Stimulated activated CD8-positive, alpha-beta memory T cell treated with anti-CD3 and anti-CD28 coated beads, Interleukin-15, amount 100 ng/mL, for 1 hour (primary cell): Measurements from ENCODE around the gene FLNB.

Experiments
- DNase-seq: peaks from one replicate; pipeline ENCODE4 v3.0.0-alpha.2; 2020; ENCODE audit warnings: low read depth

The FLNB gene

DNA sequence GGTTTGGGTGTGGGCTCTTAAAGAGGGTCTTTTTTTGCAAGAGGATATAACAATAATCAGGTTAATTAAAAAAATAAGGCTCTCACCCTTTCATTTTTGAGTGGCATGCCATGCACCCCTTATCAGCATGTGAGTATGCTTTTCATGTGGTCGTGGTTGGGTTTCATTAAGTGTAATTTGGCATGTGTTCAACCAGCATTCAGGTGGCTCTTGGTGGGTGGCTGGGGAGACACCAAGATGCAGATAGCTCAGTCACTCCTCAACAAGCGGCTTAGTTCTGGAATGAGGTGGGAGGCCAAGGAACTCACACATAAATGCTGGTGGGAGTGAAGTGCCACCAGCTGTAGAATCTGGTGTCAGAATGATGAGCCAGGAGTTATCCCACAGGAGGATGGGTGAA lies 66.8 kb downstream of the FLNB start:
- no peak for DNase-seq

DNA sequence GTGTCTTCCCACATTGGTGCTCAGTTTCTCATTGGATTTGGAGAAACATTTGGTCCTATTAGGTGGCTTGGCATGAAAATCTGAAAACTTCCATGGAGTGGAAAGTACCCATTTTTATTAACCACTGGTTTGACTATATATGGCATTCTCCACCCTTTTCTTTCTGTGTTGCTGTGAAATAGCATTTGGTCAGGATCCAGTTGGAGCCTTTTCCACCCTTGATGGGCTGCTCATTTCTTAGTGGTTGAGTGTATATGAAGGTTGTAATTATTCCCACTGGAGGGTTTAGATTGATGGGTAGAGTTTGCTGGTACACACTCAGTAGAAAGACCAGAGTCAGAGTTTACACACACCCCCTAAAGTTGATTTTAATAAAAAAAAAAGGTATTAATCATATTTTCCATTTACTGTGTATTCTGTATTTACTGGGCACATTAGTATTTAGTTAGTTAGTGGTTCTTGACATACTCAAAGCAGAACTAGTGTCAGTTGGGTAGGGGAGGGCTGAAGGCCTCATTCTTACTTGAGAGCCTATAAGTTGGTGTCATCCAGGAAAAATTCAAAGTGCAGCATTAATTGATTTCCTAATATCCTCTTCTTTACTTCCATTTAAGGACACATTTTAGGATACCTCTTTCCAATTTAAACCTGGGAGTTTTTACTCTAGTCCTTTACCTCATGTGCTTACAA lies 69.5 kb downstream of the FLNB start:
- DNase-seq = no peak

DNA sequence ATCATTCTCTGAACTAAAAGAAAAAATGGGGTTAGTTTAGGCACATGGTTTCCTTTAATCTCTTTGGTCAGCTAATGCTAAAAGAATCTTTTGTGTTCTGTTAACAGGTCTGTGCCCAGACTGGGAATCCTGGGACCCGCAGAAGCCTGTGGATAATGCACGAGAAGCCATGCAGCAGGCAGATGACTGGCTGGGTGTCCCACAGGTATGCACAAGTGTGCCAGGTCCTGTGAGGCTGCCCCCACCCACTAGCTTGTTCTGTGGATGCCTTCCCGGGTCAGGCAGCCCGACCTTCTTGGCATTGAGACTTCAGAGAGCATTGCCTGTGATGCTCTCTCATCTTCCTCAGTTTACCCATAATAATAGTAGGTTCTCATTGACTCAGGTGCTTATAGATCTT lies 70.4 kb downstream of the FLNB start:
- no peak for DNase-seq

DNA sequence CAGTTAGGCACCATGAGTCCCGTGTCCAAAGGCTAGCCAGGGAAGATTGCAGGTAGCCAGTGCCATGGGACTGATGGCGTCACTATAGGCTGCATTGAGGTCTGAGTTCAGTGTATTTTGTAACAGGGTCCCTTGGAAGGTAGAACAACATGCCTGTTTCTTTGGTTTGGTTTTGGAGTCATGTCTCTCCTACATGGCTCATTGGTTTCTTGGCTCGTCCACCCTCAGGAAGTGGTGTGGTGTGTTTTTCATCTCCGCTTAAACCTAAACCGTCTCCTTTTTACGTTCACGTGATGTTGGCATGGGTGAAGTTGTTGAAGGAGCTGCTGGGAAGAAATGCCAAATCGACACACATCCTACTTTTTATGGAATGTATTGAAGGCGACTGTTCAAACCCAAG lies 71.6 kb downstream of the FLNB start:
- DNase-seq = no peak

DNA sequence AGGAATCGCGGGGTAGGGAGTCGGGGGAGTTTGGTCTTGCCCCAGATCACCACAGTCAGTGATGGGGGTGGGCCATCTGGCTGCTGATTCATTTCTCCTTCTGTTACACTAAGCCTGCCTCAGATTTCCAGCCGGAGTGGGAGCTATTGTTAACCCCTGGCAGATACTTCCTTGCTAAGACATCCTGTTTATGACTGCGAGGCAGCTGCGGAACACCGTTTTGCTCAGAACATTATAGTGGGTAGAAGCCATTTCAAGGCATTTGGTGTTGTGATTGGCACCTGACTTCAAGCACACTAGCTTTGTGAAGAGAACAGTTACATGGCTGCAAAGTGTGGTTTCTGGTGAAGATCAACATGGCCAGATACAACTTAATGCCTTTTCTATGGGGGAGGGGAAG lies 73.8 kb downstream of the FLNB start:
- no peak for DNase-seq

DNA sequence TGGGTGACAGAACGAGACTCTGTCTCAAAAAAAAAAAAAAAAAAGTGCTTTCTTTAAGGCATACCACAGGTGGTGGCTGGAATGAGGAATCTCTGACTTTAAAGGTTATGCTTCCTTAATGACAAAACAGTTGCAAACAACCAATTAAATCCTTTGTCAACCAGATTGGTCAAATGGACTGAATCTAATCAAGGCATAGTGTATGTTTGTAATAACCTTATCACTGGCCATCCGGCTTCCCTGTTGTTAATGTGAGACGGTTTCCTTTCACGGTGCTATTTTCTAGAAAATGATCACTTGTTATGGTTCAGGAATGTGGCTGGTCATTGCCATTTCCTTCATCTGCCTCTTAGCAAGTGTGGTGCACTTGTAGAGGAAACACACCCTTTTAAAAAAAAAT lies 75.9 kb downstream of the FLNB start:
- DNase-seq = no peak

DNA sequence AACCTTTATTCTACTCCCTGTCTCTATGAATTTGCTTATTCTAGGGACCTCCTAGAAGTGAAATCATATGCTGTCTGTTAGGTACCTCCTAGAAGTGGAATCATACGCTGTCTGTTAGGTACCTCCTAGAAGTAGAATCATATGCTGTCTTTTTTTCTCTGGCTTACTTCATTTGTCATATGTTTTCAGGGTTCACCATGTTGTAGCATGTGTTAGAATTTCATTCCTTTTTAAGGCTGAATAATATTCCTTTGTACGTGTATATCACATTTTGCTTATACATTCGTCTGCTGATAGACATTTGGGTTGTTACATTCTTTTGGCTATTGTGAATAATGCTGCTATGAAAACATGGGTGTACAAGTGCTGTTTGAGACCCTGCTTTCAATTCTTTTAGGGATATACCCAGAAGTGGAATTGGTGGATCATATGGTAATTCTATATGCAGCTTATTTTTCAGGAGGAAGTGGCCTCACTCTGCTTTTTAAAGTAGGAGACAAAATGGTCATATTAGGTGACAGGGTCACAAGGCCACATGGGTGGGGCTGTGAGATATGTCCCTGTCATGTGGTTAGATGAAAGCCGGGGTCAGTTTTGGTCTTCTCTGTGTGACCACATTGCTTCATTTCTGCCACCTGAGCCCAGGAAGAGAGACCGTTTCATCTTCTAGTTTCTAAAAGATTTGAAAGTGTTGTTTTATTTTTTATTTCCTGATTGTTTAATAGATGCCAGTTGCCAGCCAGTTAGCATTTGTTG lies 76.7 kb downstream of the FLNB start:
- DNase-seq = no peak

DNA sequence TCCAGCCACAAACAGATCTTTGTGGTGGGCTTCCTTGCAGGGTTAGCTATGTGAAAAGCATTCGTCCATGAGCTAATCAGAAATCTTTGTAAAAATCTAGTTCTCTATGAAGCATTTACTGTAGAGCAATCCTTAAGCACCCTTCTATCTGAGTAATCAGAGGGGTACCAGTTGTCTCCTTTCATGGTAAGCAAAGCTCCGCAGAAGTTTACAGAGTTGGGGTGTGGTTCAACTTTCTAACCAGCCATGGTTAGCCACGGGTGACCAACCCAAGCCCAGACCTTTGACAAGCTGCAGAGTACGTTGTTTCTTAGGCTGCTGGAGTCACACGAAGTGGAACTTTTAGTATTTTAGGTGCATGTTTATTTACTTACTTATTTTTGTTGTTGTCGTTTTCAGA lies 77.4 kb downstream of the FLNB start:
- DNase-seq = no peak

DNA sequence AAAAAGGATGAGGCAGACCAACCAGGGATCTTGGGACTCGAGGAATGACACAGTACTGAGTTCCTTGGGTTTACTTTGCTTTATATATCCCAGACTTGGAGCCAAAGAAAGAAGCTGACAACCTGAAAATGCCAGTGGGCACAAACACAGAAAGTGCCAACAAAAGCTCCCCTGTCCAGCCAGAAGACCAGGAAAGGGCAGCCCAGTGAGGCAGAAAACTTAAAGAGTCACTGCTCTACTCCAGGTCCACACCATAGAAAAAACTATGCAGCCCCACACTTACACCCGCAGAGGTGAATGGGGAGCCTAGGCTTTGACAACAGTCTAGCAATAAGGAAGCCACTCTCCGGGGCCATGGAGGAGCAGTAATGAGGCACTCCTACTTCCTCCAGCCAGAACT lies 80.3 kb downstream of the FLNB start:
- no peak for DNase-seq

DNA sequence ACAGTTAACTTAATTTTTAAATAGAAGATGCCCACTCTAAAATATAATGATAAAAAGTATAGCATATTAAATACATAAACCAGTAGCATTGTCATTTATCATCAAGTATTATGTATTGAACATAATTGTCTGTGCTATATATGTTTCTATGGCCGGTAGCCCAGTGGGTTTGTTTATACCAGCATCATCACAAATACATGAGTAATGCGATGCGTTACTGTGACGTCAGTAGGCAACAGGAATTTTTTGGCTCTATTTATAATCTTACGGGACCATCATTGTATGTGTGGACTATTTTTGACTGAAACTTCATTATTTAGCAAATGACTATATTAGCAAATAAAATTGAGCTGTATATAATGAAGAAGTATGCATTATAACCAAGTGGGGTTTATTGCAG lies 82.1 kb downstream of the FLNB start:
- DNase-seq = no peak

DNA sequence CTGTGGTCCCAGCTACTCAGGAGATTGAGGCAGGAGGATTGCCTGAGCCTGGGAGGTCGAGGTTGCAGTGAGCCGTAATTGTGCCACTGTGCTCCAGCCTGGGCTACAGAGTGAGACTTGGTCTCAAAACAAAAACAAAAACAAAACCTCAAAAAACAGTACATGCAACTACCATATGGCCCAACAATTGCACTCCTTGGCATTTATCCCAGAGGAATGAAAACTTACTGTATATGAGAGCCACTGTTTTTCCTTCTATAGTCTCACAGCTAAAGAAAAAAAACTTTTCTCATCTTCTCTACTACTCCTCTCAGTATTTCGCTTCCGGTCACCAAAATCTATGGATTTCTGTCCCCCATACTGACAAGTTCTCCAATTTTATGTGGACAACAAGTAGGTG lies 84.3 kb downstream of the FLNB start:
- DNase-seq = no peak

DNA sequence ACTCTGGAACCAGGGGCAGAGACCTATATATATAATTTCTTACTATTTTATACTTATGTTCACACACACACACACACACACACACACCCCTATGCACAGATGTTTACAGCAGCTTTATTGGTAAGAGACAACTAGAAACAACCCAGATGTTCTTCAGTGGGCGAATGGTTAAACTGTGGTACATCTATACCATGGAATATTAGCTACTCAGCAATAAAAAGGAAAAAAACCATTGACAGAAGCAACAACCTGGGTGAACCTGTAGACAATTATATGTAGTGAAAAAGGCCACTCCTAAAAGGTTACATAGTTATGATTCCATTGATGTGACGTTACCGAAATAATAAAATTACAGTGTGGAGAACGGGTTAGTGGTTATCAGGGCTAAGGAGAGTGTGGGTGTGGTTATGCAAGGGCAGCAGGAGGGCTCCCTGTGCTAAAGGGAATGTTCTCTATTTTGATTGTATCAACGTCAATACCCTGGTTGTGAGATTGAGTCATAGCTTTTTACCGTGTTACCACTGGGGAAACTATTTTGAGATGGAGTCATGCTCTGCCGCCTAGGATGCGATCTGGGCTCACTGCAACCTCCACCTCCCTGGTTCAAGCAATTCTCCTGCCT lies 85.5 kb downstream of the FLNB start:
- no peak for DNase-seq

DNA sequence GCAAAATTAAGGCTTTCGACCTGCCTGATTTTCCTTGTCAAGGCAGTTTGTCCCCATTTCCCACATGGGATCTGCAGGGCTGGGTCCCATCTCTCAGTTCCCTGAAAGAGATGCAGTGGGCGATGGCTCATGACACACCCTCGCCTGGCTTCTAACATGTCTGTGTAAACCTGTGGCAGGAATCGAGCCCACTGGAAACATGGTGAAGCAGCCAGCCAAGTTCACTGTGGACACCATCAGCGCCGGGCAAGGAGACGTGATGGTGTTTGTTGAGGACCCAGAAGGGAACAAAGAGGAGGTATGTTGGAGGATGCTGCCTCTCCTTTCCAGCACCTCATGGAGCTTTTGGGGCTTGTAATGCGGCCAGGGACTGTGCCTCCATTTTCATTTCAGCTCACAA lies 86.4 kb downstream of the FLNB start:
- DNase-seq = no peak

DNA sequence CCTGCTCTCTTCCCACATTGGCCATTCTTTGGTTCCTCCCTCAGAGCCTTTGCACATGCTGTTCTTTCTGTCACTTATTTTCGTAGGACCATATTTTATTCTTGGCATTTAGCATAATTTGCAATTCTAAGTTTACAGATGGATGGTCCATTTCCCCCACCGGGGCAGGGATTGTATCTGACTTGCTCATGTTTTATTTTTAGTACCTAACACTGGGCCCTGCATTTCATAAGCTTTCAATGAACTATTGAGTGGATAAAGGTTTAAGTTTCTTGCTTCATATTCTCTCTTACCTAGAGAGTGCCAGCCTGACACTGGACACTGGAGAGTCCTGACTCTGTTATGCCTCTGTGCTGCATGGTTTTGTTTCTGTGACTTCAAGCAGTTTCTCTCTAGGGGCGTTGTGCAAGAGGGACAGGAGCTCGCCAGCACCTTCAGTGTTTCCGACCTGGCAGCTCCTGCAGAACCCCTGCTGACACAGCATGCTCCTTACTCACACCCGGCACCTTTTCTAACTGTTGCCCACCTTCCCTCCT lies 87.4 kb downstream of the FLNB start:
- no peak for DNase-seq

DNA sequence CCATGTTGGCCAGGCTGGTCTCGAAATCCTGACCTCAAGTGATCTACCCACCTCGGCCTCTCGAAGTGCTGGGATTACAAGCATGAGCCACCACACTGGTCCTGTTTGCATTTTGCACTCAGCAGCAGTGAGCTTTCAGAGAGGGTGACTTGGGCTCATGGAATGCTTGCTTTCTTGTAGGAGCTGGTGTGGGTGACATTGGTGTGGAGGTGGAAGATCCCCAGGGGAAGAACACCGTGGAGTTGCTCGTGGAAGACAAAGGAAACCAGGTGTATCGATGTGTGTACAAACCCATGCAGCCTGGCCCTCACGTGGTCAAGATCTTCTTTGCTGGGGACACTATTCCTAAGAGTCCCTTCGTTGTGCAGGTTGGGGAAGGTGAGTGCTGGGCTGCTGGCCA lies 90.3 kb downstream of the FLNB start:
- DNase-seq = no peak

DNA sequence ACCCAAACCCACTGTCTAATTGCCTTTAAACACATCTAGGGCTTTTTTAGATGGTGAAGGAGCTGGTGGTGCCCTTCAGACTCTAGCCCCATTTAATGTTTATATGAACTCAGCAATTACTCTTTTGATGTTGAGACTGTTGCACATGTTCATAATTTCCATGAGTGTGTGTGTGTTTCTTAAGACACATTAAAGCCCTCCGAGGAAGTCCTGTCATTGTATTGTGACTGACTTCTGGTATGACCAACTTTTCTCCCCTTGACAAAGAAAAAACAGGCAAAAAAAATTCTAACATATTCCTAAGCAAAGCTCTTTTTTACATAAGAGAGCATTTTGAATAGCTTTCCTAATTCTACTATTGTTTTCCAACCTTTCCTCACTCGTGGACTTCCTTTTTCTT lies 91.6 kb downstream of the FLNB start:
- no peak for DNase-seq

DNA sequence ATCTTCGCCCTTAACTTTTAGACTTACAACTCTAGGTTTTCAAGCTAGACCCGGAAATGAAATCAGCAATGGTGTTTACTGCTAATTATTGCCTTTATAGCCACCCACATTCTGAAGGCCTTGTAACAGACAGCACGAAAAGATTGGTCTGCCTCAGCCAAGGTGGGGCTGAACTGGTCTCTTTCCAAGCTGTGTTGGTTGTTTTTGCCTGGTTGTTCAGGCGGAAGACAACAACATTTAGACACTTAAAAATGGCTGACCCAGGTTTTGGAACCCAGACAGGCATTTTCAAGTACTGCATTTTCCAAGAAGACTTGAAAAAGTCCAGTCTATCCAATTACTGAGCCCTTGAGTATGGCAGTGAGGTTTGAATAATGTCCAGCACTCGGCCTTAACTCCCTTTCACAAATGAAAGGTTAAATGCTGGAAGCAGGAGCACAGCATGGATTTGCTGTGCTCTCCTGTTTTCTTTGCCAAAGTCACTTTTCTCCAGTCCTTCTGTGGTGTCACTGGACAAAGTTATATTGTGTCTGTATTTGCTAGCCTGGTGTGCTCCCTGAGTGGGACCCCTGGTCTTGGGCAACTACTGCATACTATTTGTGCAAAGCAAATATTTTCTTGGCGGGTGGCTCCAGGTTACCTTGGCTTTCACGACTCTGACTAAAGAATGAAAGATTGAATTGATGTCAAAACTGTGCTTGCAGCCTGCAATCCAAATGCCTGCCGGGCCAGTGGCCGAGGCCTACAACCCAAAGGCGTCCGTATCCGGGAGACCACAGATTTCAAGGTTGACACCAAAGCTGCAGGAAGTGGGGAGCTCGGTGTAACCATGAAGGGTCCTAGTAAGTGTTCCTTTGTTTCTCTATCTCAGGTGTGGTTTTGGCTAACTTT lies 93.5 kb downstream of the FLNB start:
- DNase-seq = no peak

DNA sequence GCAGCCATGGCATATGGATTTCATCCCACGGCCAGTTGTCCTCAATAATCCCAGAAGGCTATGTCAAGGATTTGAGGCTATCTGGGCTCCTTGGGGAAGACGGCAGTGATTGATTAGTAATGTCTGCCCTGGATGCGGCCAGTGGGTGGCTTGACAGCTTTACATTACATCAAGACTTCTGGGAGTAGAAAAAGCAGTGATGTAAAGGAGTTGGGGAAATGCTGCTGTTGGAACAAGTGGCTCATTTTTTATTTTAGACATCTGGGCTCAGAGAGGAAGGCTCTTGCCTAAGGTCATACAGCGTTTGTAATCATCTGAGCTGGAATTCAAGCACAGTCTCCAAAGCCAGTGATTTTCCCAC lies 94.1 kb downstream of the FLNB start:
- DNase-seq = no peak

DNA sequence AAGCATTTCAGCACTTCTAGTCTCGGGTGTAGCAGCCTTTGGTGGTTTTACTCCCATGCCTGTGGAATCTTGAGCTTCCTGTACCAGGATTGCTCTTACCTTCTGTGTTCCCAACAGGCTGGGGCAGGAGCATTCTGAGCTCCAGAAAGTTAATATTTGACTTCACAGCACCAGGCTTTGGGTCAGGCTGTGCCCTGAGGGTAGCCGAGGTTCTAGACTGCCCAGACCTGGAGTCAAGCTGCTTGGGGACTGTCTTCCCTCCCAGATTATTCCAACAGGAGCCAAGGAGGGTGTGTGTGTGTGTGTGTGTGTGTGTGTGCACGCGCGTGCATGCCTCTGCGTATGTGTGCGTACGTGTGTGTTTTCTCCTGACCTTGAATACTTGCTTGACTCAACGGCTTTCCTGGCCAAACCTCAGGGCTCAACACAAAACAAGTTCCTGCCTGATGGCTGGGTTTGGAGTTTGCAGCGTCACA lies 94.8 kb downstream of the FLNB start:
- DNase-seq = no peak

DNA sequence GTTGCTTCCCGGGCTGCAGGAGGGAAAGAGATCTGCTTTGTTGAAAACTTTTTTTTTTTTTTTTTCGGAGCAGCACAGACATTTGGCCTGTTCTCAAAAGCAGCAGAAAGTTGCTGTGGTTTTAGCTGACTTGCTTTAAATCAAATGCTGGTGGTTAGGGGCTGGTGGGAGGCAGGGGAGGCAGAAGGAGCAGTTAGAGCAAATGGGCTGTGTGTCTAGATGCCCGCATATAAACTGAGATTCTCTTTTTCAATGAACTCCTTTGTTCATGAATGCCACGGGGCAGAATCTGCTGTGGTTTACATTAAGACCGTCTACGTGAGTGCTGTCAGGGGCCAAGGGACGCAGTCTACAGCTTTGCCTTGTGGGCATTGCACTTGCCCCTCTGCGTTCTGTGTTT lies 95.9 kb downstream of the FLNB start:
- no peak for DNase-seq

DNA sequence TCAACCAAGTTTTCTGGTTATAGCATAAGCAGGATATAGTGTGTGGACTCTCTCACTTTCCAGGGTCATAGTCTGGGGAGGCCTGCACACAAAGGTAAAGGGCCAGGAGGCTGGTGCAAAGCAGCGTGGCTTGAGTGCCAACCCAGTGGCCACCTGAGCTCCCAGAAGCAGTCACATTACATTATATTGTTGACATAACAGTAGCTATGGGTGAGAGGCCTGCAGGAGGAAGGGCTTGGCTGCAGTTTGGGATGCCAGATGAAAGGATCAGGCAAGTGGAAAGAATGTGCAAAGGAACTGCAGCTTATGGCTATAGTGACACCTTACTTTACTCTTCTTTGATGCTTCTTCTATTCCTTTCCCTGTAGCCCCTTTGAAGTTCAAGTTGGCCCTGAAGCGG lies 96.5 kb downstream of the FLNB start:
- no peak for DNase-seq

DNA sequence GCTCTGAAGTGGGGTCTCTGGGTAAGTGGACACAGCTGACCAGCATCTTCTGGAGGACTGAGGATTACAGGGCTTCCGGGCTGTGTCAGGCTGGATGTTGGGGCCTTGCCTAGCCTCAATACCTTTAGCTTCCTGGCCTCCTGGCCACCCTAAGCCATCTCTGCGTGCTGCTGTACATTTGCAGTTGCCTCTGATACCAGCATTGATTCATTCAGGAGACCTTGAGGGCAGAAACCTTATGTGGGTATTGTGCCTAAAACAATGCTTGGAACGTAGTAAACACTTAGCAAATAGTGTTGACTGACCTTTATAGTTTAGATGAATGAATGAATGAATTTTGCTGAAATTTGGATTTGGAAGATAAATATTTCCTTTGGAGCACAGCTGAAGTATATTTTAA lies 97.0 kb downstream of the FLNB start:
- no peak for DNase-seq
